Kidney tubule cell (primary cell): Measurements from ENCODE around the gene LPAR1.

ENCODE experiments used
- DNase-seq: peaks from one replicate; pipeline ENCODE4 v3.0.0-alpha.2; 2018; ENCODE audit warnings: low spot score

Gene LPAR1

GRCh38 chr9:110999379-110999778 is 38.9 kb downstream of the LPAR1 start:
- no peak for DNase-seq

- no peak for DNase-seq
Measured at GRCh38 chr9:110997847-110998246, 40.4 kb downstream of the LPAR1 start.

- no peak for DNase-seq
Measured at GRCh38 chr9:110996436-110997220, 41.6 kb downstream of the LPAR1 start.

GRCh38 chr9:110995420-110996340 is 42.6 kb downstream of the LPAR1 start:
- DNase-seq, result no peak

- no peak for DNase-seq
Measured at GRCh38 chr9:110994771-110995241, 43.5 kb downstream of the LPAR1 start.

- DNase-seq, result no peak
Measured at GRCh38 chr9:110990481-110990880, 47.8 kb downstream of the LPAR1 start.

- DNase-seq, result no peak
Measured at GRCh38 chr9:110986529-110986928, 51.7 kb downstream of the LPAR1 start.

- no peak for DNase-seq
Measured at GRCh38 chr9:110984890-110985437, 53.3 kb downstream of the LPAR1 start.

GRCh38 chr9:110980261-110980660 is 58.0 kb downstream of the LPAR1 start:
- DNase-seq, result no peak

- no peak for DNase-seq
Measured at GRCh38 chr9:110979636-110980035, 58.6 kb downstream of the LPAR1 start.

- no peak for DNase-seq
Measured at GRCh38 chr9:110978516-110978915, 59.8 kb downstream of the LPAR1 start.

- DNase-seq, result peak; percentile 67
Measured at GRCh38 chr9:110977259-110977709, 61.0 kb downstream of the LPAR1 start.

GRCh38 chr9:110975969-110976368 is 62.3 kb downstream of the LPAR1 start:
- no peak for DNase-seq

- DNase-seq, result no peak
Measured at GRCh38 chr9:110975278-110975677, 63.0 kb downstream of the LPAR1 start.

GRCh38 chr9:110971705-110972104 is 66.6 kb downstream of the LPAR1 start:
- DNase-seq, result no peak

- DNase-seq, result no peak
Measured at GRCh38 chr9:110971234-110971633, 67.0 kb downstream of the LPAR1 start.

GRCh38 chr9:110969971-110970386 is 68.3 kb downstream of the LPAR1 start:
- peak; percentile 43 for DNase-seq

GRCh38 chr9:110968096-110968495 is 70.2 kb downstream of the LPAR1 start:
- no peak for DNase-seq

GRCh38 chr9:110967196-110967595 is 71.1 kb downstream of the LPAR1 start:
- no peak for DNase-seq

GRCh38 chr9:110960288-110960687 is 78.0 kb downstream of the LPAR1 start:
- DNase-seq, result no peak

GRCh38 chr9:110958847-110959246 is 79.4 kb downstream of the LPAR1 start:
- DNase-seq, result no peak

GRCh38 chr9:110954822-110955291 is 83.4 kb downstream of the LPAR1 start:
- no peak for DNase-seq

- DNase-seq, result no peak
Measured at GRCh38 chr9:110952540-110952859, 85.8 kb downstream of the LPAR1 start.
